ENCODE results near the gene TRIM47.
A peak's percentile ranks its signal among the peaks of the same experiment; 100 is the strongest.

TRIM47 gene

DNA sequence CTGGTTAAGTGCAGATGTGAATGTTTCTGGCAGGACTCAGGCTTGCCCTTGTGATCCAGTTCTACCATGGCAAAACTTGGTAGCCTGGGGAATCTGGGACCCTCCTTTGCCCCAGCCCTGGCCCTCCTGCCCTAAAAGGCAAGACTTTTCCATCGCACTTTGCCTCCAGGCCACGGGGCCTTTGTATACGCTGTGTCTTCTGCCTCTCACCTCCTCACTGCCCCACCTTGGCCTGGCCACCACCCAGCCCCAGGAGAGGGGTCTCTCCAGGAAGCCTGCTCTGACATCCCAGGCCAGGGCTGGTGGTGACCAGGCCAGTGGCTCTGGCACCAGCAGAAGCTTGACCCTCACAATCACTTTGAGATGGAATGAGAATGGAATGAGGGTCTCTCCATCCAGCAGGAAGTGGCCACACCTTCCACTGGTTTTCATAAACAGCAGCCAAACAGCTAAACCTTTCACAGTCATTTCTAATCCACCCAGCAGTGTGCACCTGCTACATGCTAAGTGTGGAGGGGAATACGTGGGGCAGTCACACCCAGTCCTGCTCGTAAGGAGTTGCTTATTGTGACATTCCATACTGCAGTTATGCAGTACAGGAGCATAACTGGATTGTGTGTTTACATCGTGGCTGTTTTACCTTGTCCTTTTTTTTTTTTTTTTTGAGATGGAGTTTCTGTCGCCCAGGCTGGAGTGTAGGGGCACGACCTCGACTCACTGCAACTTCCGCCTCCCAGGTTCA, 27.9 kb upstream of the TRIM47 start:
- no peak for DNase-seq

DNA sequence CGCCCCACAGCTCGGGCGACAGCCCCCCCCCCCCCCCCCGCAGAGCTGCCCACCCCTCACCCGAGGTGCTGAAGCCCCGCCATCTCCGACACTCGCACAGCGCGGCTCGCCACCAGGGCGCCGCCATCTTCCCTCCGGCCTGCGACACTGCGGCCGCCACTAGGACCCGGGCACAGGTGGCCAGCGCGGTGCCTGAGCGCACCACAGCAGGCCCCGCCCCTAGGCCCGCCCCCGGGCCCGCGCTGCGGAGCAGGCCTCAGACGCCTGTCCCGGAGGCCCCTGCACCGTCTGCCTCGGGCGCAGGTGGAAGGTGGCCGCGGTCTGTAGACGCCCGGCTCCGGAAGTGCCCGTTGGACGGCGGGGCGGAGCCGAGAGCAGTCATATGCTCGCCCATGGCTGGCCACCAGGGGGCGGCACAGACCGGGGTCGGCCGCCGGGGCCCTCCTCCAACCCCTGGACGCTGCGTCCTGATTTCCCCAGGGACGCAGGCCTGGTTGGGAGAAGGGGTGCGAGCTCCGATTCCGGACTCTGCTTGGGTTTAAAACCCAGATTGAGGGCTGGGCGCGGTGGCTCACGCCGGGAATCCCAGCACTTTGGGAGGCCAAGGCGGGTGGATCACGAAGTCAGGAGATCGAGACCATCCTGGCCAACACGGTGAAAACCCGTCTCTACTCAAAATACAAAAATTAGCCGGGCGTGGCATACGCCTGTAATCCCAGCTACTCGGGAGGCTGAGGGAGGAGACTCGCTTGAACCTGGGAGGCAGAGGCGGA, 26.6 kb upstream of the TRIM47 start, which contains the start of gene MRPL38:
Gene MRPL38 (minus strand): TSS at position 136 of the 773 bp plus-strand sequence. CDS start 9 bp downstream, at position 127.
- peak; percentile 93 for DNase-seq

DNA sequence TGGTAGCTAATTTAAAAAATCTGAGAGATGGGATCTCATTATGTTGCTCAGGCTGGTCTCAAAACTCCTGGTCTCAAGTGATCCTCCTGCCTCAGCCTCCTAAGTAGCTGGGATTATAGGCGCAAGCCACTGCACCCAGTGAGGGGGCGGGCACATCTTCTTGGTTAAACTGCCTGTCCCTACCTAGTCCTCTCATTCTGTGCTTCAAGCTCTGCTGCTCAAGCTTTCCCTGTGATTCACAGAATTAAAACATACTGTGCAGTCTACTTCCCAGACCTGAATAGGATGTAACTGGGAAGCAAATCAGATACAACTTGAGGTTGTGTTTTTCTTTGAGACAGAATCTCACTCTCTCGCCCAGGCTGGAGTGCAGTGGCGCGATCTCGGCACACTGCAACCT, 24.0 kb upstream of the TRIM47 start:
- no peak for DNase-seq

DNA sequence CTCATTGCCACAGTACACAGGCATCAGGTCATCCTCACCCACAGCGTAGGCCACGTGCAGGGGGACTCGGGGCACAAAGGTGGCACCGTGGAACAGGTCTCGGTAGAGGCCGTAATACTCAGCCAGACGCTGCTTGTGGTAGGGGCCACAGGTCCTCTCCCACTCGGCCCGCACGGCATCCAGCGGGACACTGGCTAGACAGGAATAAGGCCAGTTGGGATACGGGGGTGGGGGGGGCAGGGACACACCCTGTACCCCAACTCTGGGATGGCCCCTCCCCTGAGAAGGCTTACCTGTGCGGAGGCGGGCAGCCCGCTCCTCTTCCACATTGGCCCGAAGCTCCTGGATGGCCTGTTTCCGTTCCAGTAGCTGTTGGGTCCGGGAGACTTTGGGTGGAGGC, 23.3 kb upstream of the TRIM47 start:
- DNase-seq: no peak

DNA sequence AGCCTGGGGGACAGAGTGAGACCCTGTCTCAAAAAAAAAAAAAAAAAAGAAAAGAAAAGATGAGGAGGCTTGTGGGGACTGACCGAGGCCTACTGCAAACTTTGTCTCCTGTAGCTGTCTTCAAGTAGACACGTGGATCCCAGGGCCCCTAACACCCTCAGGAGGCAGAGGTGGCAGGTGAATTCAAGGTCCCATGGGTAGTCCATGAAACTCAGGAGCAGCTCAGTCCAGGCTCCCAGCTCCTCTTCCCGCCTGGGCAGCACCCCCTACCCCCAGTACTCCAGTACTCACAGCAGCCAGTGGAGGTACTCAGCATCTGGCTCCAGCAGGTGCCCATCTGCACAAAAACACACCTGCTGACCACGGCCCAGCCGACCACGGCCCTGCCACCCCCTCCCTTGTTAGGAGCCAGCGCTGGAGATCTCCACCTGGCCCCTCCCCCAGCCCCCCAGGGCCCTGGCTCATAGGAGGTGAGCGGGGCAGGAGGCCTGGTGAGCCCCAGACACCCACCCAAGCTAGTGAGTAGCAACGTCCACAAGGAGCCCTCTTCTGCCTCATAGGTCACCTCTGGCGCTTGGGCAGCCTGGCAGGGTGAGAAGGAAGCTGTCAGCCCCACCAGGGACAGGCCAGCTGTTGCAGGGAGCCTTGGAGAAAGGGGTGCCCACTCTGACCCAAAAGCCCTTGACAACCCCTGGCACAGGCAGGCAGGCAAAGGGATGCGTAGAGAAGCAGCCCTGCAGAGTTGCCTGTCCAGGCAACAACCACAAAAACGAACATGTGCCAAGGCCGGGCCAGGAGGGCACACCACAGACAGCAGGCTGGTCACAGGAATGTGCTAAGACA, 22.5 kb upstream of the TRIM47 start:
- DNase-seq: no peak

DNA sequence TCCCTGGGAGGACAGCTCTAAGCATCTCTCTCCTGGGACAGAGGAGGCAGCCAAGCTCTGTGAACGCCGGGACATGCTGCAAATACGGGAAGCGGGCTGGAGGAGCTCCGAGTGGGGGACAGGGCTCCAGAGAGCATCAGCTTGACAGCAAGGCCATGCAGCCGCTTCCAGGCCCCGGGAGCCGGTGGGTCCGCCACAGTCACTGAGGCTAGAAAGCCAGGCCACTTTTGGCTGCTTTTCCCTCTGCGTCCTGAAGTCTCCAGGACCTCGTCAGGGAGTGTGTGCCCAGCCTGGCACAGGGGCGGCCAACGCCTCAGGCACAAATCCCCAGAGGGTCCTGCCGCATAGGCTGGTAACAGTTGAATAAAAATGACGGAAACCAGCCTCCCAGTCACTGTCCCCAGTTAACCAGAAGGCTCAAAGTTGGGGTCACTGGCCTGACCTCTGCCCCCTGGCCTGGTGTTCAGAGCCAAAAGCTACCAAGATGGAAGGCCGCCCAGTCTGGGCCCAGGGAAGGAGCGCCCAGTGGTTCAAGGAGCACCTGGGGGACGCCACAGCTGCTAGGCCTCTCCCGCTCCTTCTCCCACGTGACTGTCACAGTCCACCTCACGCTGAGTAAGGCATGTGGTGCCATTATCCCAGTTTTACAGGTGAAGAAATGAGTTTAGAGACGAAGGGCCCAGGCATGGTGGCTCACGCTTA, 21.5 kb upstream of the TRIM47 start:
- DNase-seq: no peak

DNA sequence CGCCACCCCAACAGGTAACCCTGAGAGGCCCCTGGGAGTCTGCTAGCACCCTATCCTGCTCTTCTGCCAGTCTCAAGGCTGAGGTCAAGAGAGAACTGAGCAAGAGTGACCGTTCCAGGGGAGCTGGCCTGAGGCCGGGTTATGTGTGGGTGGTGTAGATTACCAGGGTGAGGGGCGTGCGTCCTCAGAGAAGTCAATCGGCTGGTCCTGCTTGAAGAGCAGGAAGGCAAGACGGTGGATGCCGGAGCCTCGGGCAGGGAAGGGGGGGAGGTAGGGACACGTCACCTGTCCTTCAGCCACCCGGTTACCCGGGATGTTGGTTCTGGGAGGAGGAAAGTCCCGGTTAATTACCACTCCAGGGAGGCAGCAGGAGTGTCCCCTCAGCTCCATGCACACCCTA, 21.0 kb upstream of the TRIM47 start:
- DNase-seq: no peak

DNA sequence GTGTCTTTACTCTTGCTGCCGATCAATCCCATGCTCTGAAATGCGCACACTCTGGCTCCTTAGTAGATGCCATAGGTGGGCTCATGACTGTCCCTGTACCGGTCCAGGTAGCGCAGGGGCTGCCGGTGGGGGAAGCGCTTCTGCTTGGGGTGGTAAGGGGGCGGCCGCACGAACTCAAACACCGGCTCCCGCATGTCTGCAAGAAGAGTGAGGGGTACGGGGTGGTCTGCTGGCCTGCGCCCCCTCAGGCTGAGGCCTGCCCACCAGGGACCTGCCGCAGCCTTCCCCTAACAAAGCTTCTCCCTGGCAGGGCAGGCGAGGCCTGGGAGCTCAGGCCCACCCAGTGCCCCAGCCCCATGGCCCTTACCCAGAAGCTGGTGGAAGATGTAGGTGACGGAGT, 20.4 kb upstream of the TRIM47 start:
- no peak for DNase-seq

DNA sequence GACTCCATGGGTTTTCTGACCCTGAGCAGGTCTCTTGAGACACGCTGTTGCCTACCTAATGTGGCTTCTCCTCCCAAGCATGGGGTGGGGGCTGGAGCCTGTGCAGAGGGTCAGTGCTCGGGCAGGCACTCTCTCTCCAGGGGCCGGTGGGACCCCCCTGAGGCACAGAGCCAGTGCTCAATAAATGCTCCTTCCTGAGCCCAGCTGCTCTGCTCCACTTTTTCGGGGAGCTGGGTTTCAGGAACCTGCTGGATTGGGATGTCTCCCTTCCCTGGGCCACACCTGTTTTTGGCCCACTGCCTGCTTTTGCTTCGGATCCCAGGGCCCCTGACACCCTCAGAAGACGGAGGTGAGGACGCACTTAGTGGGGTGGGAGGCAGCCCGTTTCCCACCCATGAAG, 19.7 kb upstream of the TRIM47 start:
- no peak for DNase-seq

DNA sequence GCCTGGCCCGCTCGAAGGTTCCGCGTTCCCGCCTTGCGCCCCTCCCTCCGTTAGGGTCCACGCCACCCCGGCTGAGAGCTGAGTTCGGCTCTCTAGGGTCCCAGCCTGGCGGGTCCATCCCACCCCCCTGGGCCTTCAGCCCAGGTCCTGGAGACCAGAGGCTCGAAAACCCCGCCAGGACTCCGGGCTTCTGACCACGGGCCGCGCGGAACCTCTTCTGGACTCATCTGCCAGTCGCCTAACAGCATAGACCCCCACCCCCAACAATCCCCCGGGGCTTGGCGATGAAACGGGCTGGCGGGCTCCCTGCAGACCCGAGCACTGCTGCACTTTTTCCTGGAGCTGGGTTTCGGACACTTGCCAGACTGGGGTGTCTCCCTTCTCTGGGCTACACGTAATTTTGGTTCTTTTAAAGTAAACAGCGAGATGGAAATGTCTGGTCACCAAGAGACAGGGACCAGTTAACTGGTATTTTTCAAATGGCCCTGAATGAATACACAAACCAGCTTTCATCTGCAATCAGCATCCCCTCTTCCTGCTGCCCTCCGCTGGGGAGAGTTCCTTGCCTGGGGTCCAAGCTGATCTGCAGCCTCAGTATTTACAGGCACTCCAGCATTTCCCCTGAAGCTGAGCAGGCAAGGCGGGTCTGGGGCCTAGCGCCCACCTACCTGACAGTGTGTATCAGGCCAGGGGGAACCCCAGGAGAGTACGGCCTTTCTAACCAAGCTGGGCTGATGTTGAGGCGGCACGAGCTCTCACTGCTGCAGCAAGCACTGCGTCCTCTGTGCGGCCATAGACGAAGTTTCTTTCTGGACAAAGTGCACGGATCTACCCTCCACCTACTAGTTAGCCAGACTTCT, 19.0 kb upstream of the TRIM47 start:
- no peak for DNase-seq

DNA sequence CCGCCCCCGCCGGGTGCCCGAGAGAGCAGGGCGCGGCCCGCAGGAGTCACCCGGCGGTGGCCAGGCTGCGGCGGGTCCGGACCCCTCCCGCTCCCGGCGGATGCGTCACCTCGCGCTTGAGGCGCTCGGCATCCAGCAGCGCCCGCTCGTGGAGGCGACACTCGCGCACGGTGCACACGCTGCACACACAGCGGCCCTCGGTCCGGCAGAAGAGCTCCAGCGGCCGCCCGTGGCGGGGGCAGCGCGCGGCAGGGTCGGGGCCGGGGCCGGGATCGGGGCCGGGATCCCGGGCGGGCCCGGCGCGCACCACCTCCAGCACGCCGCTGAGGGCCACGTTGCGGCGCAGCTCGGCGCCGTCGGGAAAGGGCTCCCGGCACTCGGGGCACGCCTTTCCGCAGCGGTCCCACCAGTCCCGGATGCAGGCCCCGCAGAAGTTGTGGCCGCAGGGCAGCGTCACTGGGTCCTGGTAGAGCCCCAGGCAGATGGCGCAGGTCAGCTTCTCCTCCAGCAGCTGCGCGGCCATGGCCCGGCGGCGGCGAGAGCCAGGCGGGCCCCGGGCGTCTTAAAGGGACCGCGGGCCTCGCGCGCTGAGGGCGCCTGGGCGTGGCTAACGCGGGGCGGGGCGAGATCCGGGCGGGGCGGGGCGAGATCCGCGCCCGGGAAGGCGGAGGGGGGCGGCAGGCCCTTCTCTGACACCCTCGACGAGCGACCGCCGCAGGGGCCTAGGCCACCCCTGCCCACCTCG, 18.2 kb upstream of the TRIM47 start, which contains the start of gene TRIM65:
Gene TRIM65 (minus strand): TSS at position 537 of the 745 bp plus-strand sequence. CDS start 14 bp downstream, at position 523.
- peak; percentile 84 for DNase-seq

DNA sequence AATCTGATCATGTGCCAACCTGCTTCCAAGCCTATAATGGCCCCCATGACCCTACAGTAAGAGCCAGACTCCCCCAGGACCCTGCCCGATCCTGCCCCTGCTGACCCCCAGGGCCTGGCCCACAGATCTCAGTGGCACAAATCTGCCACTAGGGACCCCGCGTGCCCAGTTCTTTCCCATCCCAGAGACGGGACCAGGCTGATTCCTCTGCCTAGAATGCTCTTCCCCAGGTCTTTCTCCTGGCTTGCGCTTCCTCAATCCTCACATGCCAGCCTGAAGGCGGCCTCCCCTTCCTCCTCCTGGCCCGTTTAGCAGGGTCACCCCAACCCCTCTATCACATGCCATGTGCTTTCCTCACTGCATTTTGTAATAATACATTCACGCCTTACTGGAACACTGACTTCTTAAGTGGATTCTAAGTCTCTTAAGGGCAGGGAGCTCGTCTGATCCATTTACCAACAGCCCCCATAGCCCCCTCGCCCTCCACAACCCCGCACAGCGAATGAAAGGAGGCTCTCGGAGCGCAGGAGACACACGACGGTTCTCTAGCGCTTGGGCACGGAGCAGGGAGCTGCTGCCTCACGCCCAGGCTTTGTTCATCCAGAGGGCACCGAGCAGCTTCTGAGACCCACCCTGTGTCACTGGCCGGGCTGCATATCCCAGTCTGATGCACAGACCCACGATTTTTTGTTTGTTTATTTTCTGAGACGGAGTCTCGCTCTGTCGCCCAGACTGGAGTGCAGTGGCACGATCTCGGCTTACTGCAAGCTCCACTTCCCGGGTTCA, 17.2 kb upstream of the TRIM47 start:
- DNase-seq: peak; percentile 56

DNA sequence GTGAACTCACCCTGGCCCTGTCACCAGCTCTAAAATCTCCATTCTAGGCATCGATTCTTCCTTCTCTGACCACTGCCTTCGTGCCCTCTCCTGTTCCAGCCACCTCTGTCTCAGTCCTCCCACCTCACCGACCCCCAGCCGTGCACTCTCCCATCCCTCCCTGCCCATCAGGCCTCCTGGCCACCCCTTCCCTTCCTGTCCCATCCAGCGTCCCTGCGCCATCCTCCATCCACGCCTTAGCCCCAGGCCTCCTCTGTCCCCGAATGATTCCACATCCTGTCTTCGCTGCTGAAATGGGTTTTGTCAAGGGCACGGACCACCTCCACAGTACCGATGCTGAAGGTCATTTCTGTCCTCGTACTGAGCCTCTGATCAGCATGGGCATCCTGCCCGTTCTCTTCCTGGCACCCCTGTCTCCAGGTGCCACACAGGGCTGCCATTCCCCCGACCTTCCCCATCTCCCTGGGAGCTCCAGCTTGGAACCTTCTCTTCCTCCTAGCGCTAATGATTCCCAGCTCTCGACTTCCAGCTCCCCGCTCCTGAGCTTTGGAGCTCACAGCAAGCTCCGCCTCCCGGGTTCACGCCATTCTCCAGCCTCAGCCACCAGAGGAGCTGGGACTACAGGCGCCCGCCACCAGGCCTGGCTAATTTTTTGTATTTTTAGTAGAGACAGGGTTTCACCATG, 15.8 kb upstream of the TRIM47 start:
- no peak for DNase-seq

DNA sequence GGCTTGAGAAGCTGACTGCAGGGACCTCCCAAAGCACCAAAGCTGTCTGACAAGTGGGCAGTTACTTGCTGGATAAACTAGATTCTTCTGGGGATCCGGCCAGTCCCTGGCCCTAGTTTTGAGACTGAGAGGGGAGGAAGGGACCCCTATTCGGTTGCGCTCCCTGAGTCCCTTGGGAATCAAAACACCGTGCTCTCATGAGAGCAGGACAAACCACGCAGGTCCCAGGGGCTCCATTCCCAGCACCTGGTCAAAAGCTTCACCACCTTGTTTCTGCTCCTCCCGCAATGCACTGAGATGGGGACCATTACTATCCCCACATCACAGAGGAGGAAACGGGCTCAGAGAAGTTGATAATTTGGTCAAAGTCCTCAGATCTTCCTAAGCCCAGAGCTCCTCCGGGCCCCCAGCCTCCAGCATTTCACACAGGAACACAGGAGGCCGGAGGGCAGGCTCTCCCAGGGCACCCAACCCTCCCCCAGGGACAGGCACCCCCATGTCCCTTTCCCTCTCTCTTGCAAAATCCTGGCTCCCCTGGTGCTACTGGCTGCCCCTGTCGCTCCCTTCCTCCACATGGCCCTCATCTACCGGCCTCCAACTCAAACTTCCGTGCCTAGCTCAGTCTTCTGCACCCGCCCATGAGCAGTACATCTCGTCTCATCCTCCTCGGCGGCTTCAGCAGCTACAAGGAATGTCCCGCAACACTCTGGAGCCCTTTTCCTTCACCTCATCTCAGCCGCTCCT, 15.1 kb upstream of the TRIM47 start:
- DNase-seq: no peak

DNA sequence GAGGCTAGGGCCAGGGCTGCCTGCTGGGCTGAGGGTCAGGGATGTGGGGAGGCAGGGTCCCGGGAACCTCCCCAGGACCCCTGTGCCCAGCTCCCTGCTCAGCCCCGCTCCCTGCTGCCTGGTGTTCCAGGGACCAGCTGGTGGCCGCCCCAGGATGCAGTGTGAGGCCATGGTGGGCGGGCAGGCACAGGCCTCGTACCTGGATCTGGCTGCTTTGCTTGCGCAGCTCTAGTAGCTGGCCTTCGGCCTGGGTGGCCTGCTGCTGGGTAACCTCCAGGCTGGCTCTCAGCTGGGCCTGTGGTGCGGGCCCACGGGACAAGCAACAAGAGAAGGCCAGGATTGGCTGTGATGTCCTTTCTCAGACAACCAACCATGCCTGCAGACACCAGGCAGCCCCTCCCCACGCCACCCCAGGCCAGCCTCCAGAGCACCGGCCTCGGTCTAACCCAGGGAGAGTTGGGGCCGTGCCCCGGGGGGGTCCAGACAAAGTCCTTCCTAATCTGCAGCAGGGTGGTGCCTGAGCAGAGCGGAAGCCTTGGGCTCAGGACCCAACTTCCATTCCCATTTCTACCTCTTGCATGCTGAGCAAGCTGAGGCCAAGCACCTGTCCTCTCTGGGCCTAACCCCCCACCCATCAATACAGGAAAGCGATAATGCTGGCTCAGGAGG, 14.3 kb upstream of the TRIM47 start:
- no peak for DNase-seq

DNA sequence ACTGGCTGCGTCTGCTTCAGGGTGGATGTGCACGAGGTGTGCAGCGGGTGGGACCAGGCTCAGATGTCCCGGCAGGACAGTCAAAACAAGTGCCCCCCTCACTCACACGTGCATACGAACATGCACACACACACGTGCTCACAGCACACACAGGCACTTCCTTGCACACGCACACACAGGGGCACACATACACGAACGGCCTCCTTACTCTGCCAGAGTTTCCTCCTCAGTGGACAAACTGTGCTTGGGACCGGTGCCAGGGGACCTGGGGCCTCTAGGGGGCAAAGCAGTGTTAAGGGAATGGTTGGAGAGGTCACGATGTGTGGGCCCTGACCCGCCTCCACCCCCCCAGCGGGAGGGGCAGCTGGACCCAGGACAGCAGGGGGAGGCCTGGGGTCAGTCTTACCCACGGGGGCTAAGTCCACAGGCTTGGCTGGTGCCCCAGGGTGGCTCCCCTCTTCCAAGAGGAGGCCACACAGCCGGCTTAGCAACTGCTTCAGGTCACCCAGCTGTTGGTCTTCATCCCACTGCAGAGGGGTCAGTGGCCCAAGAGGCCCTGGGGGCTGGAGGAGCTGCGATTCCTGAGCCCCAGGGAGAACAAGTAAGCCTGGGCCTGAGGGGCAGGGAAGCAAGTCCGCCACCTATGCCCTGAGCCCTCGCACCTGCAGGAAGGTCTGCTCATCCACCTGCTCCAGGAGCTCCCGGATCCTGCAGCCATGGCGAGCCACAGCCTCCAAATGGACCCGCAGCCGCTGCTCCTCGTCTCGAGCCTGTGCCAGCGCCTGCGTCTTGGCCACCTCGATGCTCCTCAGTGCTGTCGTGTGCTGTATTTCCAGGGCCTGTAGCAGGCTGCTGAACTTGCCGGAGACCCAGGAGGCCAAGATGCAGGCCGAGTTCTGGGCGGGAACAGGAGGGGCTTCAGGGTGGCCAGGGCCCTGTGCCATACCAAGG, 13.5 kb upstream of the TRIM47 start:
- no peak for DNase-seq

Measured in fibroblast of skin of back (primary cell).